Gastroesophageal sphincter (tissue), 4 donors: ENCODE measurements around the gene GOLPH3. TPM values are rescaled to one million over a fixed set of nuclear protein-coding genes. Genes with fewer than 3 reads are reported as not detected.

ENCODE experiments used
- ATAC-seq: fragments of 150-250 bp; one replicate; pipeline ENCODE4 v1.9.1; 2016; ENCODE audit warnings: mild to moderate bottlenecking, moderate library complexity
- H3K27ac ChIP-seq, 4 donors: fragments of 200-600 bp; sonication (generic) in 3 of 4; 1 replicate in 3 of 4; 2 replicates in 1 of 4; pipeline ENCODE4 v1.5.1; 2016 to 2019
- H3K27me3 ChIP-seq: fragments of 200-600 bp; sonication (generic); one replicate; pipeline ENCODE4 v1.5.1; 2019
- H3K36me3 ChIP-seq, 2 donors: fragments of 200-600 bp; sonication (generic); one replicate each; pipeline ENCODE4 v1.5.1; 2019; ENCODE audit warnings: control low read depth in 1 of 2
- H3K4me1 ChIP-seq, 3 donors: fragments of 200-600 bp; sonication (generic); 1 replicate in 2 of 3; 2 replicates in 1 of 3; pipeline ENCODE4 v1.5.1; 2016 to 2019; ENCODE audit warnings: control low read depth in 2 of 3
- H3K4me3 ChIP-seq, 2 donors: fragments of 200-600 bp; sonication (generic); one replicate each; pipeline ENCODE4 v1.5.1; 2019; ENCODE audit warnings: mild to moderate bottlenecking in 1 of 2, moderate library complexity in 1 of 2
- H3K9me3 ChIP-seq, 3 donors: fragments of 200-600 bp; sonication (generic); one replicate each; pipeline ENCODE4 v1.5.1; 2017 to 2019; ENCODE audit warnings: control low read depth in 2 of 3
- EP300 ChIP-seq: sonication (generic); formaldehyde crosslinking; IDR thresholded peaks from one replicate; pipeline ENCODE4 v1.6.1; 2017; ENCODE audit warnings: antibody characterized with exemption, mild to moderate bottlenecking
- POLR2A ChIP-seq, 2 donors: fragments of 450-650 bp; IDR thresholded peaks; one replicate each; pipeline ENCODE4 v1.6.1; 2017; ENCODE audit warnings: antibody characterized with exemption in 2 of 2, mild to moderate bottlenecking in 2 of 2, moderate library complexity in 1 of 2
- POLR2AphosphoS5 ChIP-seq: sonication (generic); formaldehyde crosslinking; IDR thresholded peaks from one replicate; pipeline ENCODE4 v1.6.1; 2017; ENCODE audit warnings: antibody characterized with exemption
- WGBS, 2 donors: methylation state at CpG; one replicate each; pipeline ENCODE4 v1.1.5; 2018; ENCODE audit warnings: low coverage in 1 of 2; 5-methylcytosine and 5-hydroxymethylcytosine counted together
- total RNA-seq, 4 donors: library from RNA; depleted of rRNA; stranded (reverse); fragments of >200 nt; gene quantifications; one replicate each; pipeline ENCODE4 v1.1.0, GENCODE V29; 2016
- TF ChIP-seq, protein P1 (sequence below), 4 experiments: fragments of 200-600 bp in 2 of 4; fragments of 450-650 bp in 2 of 4; sonication (generic) in 1 of 4; IDR thresholded peaks; one replicate each; pipeline ENCODE4 v1.5.1; 2017 to 2019; ENCODE audit warnings: antibody characterized with exemption in 4 of 4, mild to moderate bottlenecking in 2 of 4, moderate library complexity in 2 of 4

The GOLPH3 gene
- total RNA-seq, 4 donors from 2014 or later: 144 to 277 (median 203) TPM

DNA sequence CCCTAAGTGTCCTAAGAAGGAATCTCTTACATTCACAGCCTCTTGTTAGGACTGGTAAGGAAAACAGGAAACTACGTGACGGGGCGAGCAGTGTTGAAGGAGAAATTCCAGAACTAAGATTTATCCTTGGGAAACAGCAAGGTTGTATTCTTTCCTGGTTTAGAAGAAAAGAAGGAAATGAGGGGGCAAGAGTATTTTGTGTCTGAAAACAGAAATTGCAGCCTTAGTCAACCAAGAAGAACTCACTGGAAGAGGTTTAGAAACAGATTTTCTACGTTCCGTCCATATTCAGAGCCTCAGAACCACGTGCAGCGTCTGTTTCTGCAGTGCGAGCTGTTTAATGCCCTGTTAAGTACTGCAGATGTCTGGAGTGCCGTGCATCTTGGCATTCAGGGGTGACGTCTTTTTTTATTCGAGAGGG, 75.2 kb downstream of the GOLPH3 start:
- Histone ChIP-seq H3K27ac (peak overlapping the region in 2 of 4 donors; percentile 47 to 51), H3K9me3 (no peaks in the 10 kb centered on the region), H3K27me3 (no peaks in the 10 kb centered on the region), H3K4me3 (no peak overlapping the region), H3K36me3 (peaks cover 3 to 69% of the 10 kb centered on the region in 2 donors), H3K4me1 (peaks cover 0 to 45% (median 8%) of the 10 kb centered on the region in 3 donors)
- WGBS, 2 donors: 59 to 64% methylated on average over 10 to 11 of the region's 11 CpGs
- TF ChIP-seq POLR2AphosphoS5 (no peak), POLR2A (IDR thresholded peaks at IDR 0.05) (no peak), EP300 (no peak)
- TF ChIP-seq, protein P1, sequence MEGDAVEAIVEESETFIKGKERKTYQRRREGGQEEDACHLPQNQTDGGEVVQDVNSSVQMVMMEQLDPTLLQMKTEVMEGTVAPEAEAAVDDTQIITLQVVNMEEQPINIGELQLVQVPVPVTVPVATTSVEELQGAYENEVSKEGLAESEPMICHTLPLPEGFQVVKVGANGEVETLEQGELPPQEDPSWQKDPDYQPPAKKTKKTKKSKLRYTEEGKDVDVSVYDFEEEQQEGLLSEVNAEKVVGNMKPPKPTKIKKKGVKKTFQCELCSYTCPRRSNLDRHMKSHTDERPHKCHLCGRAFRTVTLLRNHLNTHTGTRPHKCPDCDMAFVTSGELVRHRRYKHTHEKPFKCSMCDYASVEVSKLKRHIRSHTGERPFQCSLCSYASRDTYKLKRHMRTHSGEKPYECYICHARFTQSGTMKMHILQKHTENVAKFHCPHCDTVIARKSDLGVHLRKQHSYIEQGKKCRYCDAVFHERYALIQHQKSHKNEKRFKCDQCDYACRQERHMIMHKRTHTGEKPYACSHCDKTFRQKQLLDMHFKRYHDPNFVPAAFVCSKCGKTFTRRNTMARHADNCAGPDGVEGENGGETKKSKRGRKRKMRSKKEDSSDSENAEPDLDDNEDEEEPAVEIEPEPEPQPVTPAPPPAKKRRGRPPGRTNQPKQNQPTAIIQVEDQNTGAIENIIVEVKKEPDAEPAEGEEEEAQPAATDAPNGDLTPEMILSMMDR (IDR thresholded peaks at IDR 0.05): no peak
- ATAC-seq: no peak

DNA sequence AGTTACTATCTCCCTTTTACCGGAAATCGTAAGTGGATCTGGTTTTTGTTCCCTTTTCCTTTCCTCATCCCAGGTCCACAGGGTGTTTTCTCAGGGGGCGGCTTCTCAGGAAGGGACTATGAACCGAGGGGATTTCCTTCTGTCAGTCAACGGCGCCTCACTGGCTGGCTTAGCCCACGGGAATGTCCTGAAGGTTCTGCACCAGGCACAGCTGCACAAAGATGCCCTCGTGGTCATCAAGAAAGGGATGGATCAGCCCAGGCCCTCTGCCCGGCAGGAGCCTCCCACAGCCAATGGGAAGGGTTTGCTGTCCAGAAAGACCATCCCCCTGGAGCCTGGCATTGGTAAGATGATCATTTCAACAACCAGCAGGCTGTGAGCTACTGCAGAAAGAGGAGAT, 75.8 kb downstream of the GOLPH3 start:
- no peaks in the 10 kb centered on the region for H3K9me3 ChIP-seq
- peaks cover 0 to 63% of the 10 kb centered on the region in 2 donors for H3K36me3 ChIP-seq
- TF ChIP-seq POLR2AphosphoS5 (no peak), EP300 (no peak), POLR2A (IDR thresholded peaks at IDR 0.05) (no peak)
- TF ChIP-seq, protein P1 (IDR thresholded peaks at IDR 0.05): no peak
- no peak overlapping the region for H3K4me3 ChIP-seq
- no peaks in the 10 kb centered on the region for H3K27me3 ChIP-seq
- peak overlapping the region in 2 of 4 donors; percentile 36 to 51 for H3K27ac ChIP-seq
- H3K4me1 ChIP-seq: peaks cover 0 to 45% (median 8%) of the 10 kb centered on the region in 3 donors
- 63 to 72% methylated on average over 3 to 6 of the region's 9 CpGs for WGBS, 2 donors
- no peak for ATAC-seq

DNA sequence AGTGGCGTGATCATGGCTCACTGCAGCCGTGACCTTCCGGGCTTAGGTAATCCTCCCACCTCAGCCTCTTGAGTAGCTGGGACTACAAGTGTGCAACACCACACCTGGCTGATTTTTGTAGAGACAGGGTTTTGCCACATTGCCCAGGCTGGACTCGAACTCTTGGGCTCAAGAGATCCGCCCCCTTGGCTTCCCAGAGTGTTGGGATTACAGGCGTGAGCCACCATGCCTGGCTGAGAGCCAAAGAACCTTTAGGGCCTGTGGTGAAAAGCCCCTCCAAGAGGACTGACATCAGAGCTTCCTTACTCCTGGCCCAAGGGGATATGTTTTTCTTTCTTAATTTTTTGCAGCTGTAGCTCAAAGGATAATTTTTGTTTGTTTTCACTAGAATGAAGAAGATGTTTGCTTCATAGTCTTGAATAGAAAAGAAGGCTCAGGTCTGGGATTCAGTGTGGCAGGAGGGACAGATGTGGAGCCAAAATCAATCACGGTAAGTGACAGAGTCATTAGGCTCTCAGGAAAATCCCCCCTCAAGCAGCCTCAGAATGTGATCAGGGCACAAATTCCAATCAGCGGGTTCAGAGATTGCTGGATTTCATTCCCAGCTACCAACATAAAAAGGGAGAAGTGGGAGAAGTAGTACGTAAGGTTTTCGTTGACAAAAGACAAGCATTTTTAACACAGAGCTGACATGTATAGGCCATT, 77.1 kb downstream of the GOLPH3 start:
- Histone ChIP-seq H3K4me1 (peaks cover 0 to 50% (median 12%) of the 10 kb centered on the region in 3 donors), H3K27me3 (no peaks in the 10 kb centered on the region), H3K4me3 (no peak overlapping the region), H3K36me3 (peaks cover 0 to 51% of the 10 kb centered on the region in 2 donors), H3K9me3 (no peaks in the 10 kb centered on the region), H3K27ac (no peak overlapping the region)
- no peak for ATAC-seq
- no peak for TF ChIP-seq POLR2AphosphoS5
- TF ChIP-seq, protein P1 (IDR thresholded peaks at IDR 0.05): no peak
- TF ChIP-seq EP300: no peak
- no peak for TF ChIP-seq POLR2A (IDR thresholded peaks at IDR 0.05)
- WGBS, 2 donors: 86 to 94% methylated on average over 5 to 6 of the region's 10 CpGs

DNA sequence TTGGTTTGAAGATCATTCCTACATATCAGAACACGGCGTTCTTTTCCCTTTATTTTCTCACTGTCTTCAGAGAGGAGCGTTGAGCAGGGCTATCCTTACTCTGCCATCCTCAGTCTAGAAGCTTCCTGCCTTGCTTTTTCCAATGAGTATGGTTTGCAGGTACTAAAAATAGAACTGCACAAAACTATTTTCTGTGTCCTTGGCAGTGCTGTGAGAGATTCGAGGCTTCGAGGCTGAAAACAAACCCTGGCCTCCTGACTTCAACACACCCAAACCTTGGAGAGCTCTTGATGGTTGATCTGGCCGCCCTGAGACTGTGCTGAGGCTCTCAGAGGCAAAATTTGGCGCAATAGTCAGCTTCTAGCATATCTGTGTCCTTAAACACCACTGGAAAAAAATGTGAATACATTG, 78.9 kb downstream of the GOLPH3 start:
- WGBS, 2 donors: 60 to 62% methylated on average over 4 to 5 of the region's 7 CpGs
- peak; percentile 57 for ATAC-seq
- H3K27ac ChIP-seq: peak overlapping the region in 3 of 4 donors; percentile 40 to 59 (median 48)

More for the DNA sequence above, 78.9 kb downstream of the GOLPH3 start:
- Histone ChIP-seq H3K4me1 (peaks cover 0 to 43% (median 12%) of the 10 kb centered on the region in 3 donors), H3K27me3 (no peaks in the 10 kb centered on the region), H3K4me3 (no peak overlapping the region), H3K9me3 (no peaks in the 10 kb centered on the region), H3K36me3 (peaks cover 0 to 38% of the 10 kb centered on the region in 2 donors)
- TF ChIP-seq POLR2AphosphoS5 (peak; percentile 27), POLR2A (IDR thresholded peaks at IDR 0.05) (no peak), EP300 (no peak)
- TF ChIP-seq, protein P1 (IDR thresholded peaks at IDR 0.05): no peak
